Lower lobe of right lung (tissue), 2 donors: Measurements from ENCODE around the gene CYP4F3. TPM values are rescaled to one million over a fixed set of nuclear protein-coding genes. Genes with fewer than 3 reads are reported as not detected.

Experiments used
- ATAC-seq, 2 donors: fragments of 200-7000 bp; cut with Tn5 transposase; one replicate each; pipeline ENCODE4 v1.9.1; 2020 to 2022; ENCODE audit warnings: mild to moderate bottlenecking in 2 of 2, moderate library complexity in 2 of 2
- DNase-seq: peaks from one replicate; pipeline ENCODE4 v3.0.0-alpha.2; 2020
- H3K27ac ChIP-seq: fragments of 200-600 bp; one replicate; pipeline ENCODE4 v1.8.0; 2022
- H3K27me3 ChIP-seq: fragments of 200-600 bp; one replicate; pipeline ENCODE4 v1.8.0; 2022; ENCODE audit warnings: low read depth
- H3K36me3 ChIP-seq: fragments of 200-600 bp; one replicate; pipeline ENCODE4 v1.8.0; 2022; ENCODE audit warnings: mild to moderate bottlenecking
- H3K4me1 ChIP-seq: fragments of 200-600 bp; one replicate; pipeline ENCODE4 v1.8.0; 2022
- H3K4me3 ChIP-seq: fragments of 200-600 bp; one replicate; pipeline ENCODE4 v1.8.0; 2022; ENCODE audit warnings: mild to moderate bottlenecking
- H3K9me3 ChIP-seq: fragments of 200-600 bp; one replicate; pipeline ENCODE4 v1.8.0; 2022
- intact Hi-C: fragments of 100-400 bp; cut with DNase I; formaldehyde crosslinking; loops from one replicate; pipeline ENCODE4 v1.11.0; 2022
- total RNA-seq: library from RNA; stranded (reverse); fragmentation: NEBNext Ultra II Directional; extraction: Animal tissue kit (Norgen Biotek cat#: 25700); gene quantifications from one replicate; pipeline ENCODE4 v1.2.1, GENCODE V29; 2021
- TF ChIP-seq, protein P1 (sequence below): fragments of 200-600 bp; IDR thresholded peaks from one replicate; pipeline ENCODE4 v1.8.0; 2022; ENCODE audit warnings: antibody characterized with exemption, mild to moderate bottlenecking
- donor health status: DM: no; HTN: yes; CAD: no; lungs with severe emphysema.

The CYP4F3 gene
- total RNA-seq, 1 donor from 2014 or later = 2.8 TPM

DNA sequence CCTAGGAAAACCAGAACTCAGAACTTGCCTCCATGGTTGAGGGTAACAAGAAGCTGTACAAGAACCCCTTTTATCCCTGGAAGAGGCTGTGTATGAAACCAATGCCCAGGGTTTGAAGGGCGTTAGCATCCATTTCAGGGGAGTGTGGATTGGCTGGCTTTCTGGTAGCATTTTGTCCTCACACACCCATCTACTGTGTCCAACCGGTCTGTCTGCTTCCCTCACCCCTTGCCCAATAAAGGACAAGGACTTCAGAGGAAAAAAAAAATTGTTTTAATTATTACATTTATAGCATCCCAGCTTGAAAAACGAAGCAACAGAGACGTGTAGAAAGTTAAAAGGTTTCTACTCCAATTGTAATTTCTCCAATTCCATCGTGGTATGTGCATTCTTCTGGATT, 28.4 kb upstream of the CYP4F3 start:
- Histone ChIP-seq H3K36me3 (no peaks in the 10 kb centered on the region), H3K4me3 (no peak overlapping the region), H3K27me3 (peaks cover 5% of the 10 kb centered on the region), H3K4me1 (no peaks in the 10 kb centered on the region), H3K27ac (no peak overlapping the region), H3K9me3 (no peaks in the 10 kb centered on the region)
- TF ChIP-seq, protein P1, sequence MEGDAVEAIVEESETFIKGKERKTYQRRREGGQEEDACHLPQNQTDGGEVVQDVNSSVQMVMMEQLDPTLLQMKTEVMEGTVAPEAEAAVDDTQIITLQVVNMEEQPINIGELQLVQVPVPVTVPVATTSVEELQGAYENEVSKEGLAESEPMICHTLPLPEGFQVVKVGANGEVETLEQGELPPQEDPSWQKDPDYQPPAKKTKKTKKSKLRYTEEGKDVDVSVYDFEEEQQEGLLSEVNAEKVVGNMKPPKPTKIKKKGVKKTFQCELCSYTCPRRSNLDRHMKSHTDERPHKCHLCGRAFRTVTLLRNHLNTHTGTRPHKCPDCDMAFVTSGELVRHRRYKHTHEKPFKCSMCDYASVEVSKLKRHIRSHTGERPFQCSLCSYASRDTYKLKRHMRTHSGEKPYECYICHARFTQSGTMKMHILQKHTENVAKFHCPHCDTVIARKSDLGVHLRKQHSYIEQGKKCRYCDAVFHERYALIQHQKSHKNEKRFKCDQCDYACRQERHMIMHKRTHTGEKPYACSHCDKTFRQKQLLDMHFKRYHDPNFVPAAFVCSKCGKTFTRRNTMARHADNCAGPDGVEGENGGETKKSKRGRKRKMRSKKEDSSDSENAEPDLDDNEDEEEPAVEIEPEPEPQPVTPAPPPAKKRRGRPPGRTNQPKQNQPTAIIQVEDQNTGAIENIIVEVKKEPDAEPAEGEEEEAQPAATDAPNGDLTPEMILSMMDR = no peak
- DNase-seq (no peak), ATAC-seq (no peak)
- intact Hi-C loops = no loop called here

GRCh38 chr19:15613338-15613737, 27.4 kb upstream of the CYP4F3 start:
- Histone ChIP-seq H3K4me1 (no peaks in the 10 kb centered on the region), H3K9me3 (no peaks in the 10 kb centered on the region), H3K4me3 (no peak overlapping the region), H3K27ac (no peak overlapping the region), H3K36me3 (no peaks in the 10 kb centered on the region), H3K27me3 (peaks cover 5% of the 10 kb centered on the region)
- no peak for DNase-seq
- intact Hi-C loops = no loop called here
- no peak for ATAC-seq
- TF ChIP-seq, protein P1 = no peak

DNA sequence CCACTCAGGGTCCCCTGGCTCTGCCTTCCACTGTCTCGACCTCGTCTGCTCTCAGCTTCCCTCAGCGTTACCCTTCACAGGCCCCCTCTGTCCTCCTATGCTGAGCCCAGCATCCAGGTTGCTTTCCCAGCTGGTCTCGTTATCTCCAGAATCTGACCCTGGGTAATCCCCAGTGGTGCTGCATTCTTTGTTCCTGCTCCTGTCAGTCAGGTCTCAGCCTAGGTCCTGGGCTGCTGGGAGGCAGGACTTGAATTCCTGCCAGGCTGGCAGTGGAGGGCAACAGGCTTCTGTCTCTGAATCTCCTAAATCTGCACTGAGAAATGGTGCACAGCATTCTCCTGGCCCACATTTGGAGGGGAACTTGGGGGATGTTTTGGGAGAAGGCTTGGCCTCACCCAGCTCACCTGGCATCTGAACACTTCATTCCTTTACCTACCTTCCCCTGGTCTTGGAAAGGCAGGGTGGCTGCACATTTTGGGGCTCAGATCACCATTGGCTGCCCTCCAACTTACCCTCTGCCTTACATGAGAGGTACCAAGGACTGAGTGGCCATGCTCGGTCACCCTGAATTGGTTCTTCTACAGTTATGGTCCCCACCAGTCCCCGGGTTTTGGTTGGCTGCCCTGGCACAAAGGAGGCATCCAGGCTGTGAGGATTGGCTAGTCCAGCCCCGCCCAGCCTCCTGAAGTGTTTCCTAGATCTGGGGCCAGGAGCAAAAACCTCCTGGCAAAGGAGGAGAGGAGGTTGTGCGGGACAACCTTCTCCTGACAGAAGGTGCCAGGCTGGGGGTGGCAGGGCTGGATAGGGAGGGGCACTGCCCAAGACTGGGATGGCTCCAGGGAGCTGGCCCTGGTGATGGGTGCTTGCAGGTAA, 26.0 kb upstream of the CYP4F3 start, which contains the start of gene CYP4F8:
Gene CYP4F8, plus strand, starts transcription at position 712 of the 873 bp plus-strand sequence. CDS start 399 bp downstream, outside the sequence.
- Histone ChIP-seq H3K27me3 (peaks cover 14% of the 10 kb centered on the region), H3K36me3 (no peaks in the 10 kb centered on the region), H3K9me3 (no peaks in the 10 kb centered on the region), H3K27ac (no peak within 1 kb of the TSS), H3K4me1 (no peaks in the 10 kb centered on the region), H3K4me3 (no peak within 1 kb of the TSS)
- DNase-seq (no peak), ATAC-seq (no peak)
- intact Hi-C loops = no loop called here
- TF ChIP-seq, protein P1 = no peak

- peaks cover 14% of the 10 kb centered on the region for H3K27me3 ChIP-seq
- intact Hi-C loops = no loop called here
- TF ChIP-seq, protein P1 = no peak
- no peaks in the 10 kb centered on the region for H3K9me3 ChIP-seq
- ATAC-seq = no peak
- H3K36me3 ChIP-seq = no peaks in the 10 kb centered on the region
- DNase-seq = no peak
- no peak overlapping the region for H3K4me3 ChIP-seq
- no peaks in the 10 kb centered on the region for H3K4me1 ChIP-seq
- no peak overlapping the region for H3K27ac ChIP-seq
These were observed 25.2 kb upstream of the CYP4F3 start for GRCh38 chr19:15615526-15615925.

DNA sequence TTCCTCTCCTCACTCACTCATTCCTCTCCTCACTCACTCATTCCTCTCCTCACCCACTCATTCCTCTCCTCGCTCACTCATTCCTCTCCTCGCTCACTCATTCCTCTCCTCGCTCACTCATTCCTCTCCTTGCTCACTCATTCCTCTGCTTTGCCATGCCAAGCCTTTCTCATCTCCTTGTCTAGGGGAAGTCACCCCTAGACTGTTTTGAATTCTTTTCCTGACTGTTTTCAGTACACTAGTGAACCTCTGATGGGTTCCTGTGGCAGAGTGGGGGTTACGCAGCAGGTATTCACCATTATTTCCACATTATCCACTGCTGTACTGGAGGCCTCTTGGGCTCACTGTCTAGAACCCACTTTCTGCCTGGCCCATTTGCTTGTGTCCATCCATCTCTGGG, 24.5 kb upstream of the CYP4F3 start:
- Histone ChIP-seq H3K4me3 (no peak overlapping the region), H3K27ac (no peak overlapping the region), H3K9me3 (no peaks in the 10 kb centered on the region), H3K4me1 (no peaks in the 10 kb centered on the region), H3K36me3 (no peaks in the 10 kb centered on the region), H3K27me3 (peaks cover 14% of the 10 kb centered on the region)
- intact Hi-C loops = no loop called here
- ATAC-seq (no peak), DNase-seq (no peak)
- TF ChIP-seq, protein P1 = no peak
